Erythroblast (primary cell): ENCODE data around the gene CELF5.

Source experiments
- GATA1 ChIP-seq: IDR thresholded peaks from 2 replicates; pipeline ENCODE4 v1.6.1; 2011; ENCODE audit warnings: low read depth, mild to moderate bottlenecking, control low read depth, low read length, moderate library complexity
- POLR2A ChIP-seq: IDR thresholded peaks from 2 replicates; pipeline ENCODE4 v1.6.1; 2011; ENCODE audit warnings: mild to moderate bottlenecking, low read length

DNA sequence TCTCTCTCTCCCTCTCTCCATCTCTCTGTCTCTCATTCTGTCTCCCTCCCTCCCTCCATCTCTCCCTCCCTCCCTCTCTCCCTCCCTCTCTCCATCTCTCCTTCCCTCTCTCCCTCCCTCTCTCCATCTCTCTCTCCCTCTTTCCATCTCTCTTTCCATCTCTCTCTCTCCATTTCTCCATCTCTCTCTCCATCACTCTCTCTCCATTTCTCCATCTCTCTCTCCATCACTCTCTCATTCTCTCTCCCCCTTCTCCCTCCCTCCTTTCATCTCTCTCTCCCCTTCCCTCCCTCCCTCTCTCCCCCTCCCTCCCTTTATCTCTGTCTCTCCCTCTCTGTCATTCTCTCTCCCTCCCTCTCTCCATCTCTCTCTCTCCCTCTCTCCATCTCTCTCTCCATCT lies 86.2 kb downstream of the CELF5 start:
- no peak for TF ChIP-seq POLR2A
- TF ChIP-seq GATA1, result no peak
